WI38 (cell line): ENCODE measurements around the gene B3GALT6.

Source experiments
- H3K4me3 ChIP-seq: 2 replicates; pipeline ENCODE4 v1.5.1; 2011; ENCODE audit warnings: low read depth, mild to moderate bottlenecking, control low read depth, low read length
- TF ChIP-seq, protein P1 (sequence below): IDR thresholded peaks from 2 replicates; pipeline ENCODE4 v1.5.1; 2012; ENCODE audit warnings: low read depth, mild to moderate bottlenecking, control low read depth, low read length

B3GALT6 gene

GRCh38 chr1:1268284-1268682 is 36.2 kb downstream of the B3GALT6 start:
- TF ChIP-seq, protein P1, sequence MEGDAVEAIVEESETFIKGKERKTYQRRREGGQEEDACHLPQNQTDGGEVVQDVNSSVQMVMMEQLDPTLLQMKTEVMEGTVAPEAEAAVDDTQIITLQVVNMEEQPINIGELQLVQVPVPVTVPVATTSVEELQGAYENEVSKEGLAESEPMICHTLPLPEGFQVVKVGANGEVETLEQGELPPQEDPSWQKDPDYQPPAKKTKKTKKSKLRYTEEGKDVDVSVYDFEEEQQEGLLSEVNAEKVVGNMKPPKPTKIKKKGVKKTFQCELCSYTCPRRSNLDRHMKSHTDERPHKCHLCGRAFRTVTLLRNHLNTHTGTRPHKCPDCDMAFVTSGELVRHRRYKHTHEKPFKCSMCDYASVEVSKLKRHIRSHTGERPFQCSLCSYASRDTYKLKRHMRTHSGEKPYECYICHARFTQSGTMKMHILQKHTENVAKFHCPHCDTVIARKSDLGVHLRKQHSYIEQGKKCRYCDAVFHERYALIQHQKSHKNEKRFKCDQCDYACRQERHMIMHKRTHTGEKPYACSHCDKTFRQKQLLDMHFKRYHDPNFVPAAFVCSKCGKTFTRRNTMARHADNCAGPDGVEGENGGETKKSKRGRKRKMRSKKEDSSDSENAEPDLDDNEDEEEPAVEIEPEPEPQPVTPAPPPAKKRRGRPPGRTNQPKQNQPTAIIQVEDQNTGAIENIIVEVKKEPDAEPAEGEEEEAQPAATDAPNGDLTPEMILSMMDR = no peak
- no peak overlapping the region for H3K4me3 ChIP-seq

DNA sequence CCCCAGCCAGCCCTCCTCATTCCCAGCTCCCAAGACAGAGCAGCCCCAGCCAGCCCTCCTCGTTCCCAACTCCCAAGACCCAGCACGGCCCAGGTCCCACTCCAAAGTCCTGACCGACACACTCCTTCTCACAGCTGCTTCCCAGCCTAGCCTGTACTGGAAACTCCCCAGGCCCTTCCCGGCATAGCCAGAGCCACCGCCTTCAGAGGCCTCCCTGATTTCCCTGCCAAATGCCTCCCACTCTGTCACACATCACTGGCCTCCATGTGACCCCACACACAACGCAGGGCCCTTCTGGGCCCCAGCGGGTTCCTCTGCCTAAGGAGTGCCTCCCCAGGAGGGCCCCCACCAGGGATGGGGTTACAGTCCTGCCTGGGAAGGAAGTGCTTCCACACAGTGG is 38.8 kb downstream of the B3GALT6 start:
- peak overlapping the region; percentile 47 for H3K4me3 ChIP-seq
- TF ChIP-seq, protein P1 = no peak

DNA sequence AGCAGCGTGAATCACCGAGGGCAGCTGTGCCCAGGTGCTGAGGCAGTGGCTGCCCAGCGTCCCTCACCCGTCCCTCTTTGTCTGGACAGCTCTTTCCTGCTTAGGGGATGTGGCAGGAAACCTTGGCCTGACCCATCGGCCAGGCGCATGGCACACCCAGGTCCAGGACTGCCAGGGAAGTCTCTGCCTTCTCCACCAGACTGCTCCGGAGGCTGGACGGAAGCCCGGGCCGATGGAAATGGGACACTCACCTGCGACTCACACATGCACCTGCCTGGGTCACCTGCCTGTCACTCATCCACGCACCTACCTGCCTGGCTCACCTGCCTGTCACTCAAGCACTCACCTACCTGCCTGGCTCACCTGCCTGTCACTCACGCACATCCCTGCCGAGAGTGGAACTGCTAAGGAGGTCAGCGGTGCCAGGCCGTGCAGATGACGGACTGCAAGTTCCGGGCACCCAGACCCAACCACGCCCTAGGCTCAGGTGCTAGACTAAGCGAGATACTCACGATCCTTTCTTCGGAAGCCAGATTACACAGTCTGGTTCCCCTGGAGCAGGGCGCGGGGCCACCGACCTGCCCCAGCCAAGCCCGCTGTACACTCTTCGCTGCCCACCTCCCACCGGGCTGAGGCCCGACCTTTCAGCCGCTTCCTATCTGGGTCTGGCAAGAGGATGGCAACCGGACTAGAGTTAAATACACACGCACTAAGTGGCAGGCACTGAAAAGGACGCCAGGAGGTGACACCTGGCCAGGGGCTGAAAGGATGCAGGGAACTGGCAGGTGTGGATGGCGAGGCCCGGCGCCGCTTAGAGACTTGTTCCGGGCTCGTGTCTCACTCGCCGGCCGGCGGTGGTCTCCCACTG is 40.5 kb downstream of the B3GALT6 start:
- TF ChIP-seq, protein P1 = no peak

GRCh38 chr1:1273209-1273511 is 41.1 kb downstream of the B3GALT6 start:
- peak overlapping the region; percentile 88 for H3K4me3 ChIP-seq
- TF ChIP-seq, protein P1 = no peak

More for the DNA sequence above, 40.5 kb downstream of the B3GALT6 start:
- H3K4me3 ChIP-seq = peak overlapping the region; percentile 88

DNA sequence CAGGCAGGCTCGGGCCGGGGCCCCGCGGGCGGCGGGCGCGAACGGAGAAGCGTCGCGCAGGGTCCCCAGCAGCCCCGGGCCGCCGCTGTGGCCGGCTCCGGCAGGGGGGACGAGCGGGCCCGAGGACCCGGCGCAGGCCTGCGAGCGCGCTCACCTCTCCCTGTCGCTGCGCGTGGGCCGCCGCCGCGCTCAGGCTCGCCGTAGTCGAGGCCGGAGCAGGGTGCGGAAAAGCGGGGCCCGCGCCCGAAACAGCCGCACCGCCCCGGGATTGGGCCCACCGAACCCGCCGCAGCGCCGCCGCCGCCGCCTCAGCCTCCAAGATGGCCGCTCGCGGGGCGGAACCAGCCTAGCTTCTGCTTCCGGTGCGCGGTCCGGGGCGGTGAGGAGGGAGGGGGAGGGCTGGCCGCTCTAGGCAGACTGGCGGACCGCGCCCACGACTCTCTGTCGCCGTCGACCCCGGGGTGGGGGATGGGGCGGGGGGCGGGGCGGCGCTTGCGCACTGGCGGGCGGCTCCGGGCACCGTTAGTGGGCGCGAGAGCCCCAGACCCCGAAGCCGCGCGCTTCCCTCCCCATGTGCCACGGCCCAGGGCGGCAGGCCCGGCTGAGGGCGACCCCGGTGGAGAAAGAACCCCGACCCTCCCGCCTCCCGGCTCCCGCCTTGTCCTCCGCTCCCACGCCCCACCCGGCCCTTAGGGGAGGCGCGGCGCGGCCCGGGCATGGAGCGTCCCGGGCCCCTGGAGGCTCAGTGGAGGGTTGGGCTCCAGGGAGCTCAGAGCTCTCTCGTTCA is 41.7 kb downstream of the B3GALT6 start, which contains the start of gene UBE2J2:
Gene UBE2J2, minus strand, starts transcription at position 343 of the 787 bp plus-strand sequence. CDS start 5,862 bp downstream, outside the sequence.
- H3K4me3 ChIP-seq = peak within 1 kb of the TSS; percentile 88
- TF ChIP-seq, protein P1 = no peak

DNA sequence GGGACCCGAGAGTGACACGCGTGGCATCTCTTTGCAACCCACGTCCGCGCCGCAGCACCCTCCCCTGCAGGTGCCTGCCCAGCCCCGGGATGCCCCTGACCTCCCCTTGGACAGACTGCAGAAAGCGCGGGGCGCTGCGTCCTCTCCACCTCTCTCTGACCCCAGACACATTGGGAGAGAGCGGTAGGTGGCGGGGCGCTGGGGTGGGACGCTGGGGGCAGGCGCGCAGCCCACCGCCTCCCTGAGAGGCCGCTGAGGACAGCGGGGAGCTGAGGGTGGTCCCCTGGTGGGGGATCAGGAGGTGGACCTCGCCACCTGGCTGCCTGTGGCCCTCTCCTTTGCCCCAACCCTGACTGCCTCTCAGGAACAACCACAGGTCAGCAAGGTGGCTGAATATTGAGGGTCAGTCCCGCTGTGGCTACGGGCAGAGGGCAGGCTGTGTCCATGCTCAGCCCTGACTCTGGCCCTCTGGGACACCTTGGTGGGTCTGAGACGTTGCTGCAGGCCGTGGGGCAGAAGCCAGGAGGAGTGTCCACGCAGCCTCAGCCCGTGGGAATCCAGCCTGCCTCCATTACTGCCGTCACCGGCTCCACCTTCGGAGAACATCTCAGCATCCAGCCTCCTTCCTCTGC is 42.4 kb downstream of the B3GALT6 start:
- TF ChIP-seq, protein P1 = no peak
- peak overlapping the region; percentile 68 for H3K4me3 ChIP-seq
